BLaER1 treated with 17β-estradiol and CSF1 and Interleukin-3, amounts not matched to agents 10 nM and 100 nM (cell line): ENCODE data around the gene GUCD1.

ENCODE experiments used
- H3K27ac ChIP-seq, 11 experiments: shearing (Covaris generic); formaldehyde crosslinking; 2 replicates each; pipeline ENCODE4 v1.8.1; 2022
- H3K27me3 ChIP-seq, 11 experiments: shearing (Covaris generic); formaldehyde crosslinking; 2 replicates each; pipeline ENCODE4 v1.8.1; 2022
- H3K36me3 ChIP-seq, 11 experiments: shearing (Covaris generic); formaldehyde crosslinking; 2 replicates each; pipeline ENCODE4 v1.8.1; 2022
- H3K4me1 ChIP-seq, 10 experiments: shearing (Covaris generic); formaldehyde crosslinking; 2 replicates each; pipeline ENCODE4 v1.8.1; 2022
- H3K4me2 ChIP-seq, 11 experiments: shearing (Covaris generic); formaldehyde crosslinking; 2 replicates each; pipeline ENCODE4 v1.8.1; 2022
- H3K4me3 ChIP-seq, 10 experiments: shearing (Covaris generic); formaldehyde crosslinking; 2 replicates each; pipeline ENCODE4 v1.8.1; 2022
- H3K9ac ChIP-seq, 11 experiments: shearing (Covaris generic); formaldehyde crosslinking; 2 replicates each; pipeline ENCODE4 v1.8.1; 2022
- H3K9me3 ChIP-seq, 11 experiments: shearing (Covaris generic); formaldehyde crosslinking; replicated peaks in 1 of 11; 2 replicates each; pipeline ENCODE4 v1.8.1; 2022
- H4K20me1 ChIP-seq, 11 experiments: shearing (Covaris generic); formaldehyde crosslinking; 2 replicates each; pipeline ENCODE4 v1.8.1; 2022
- Cebpa-rat ChIP-seq, 11 experiments: shearing (Covaris generic); IDR thresholded peaks; 2 replicates each; pipeline ENCODE4 v1.8.1; 2022

The GUCD1 gene

GRCh38 chr22:24550028-24550901 is 4.7 kb downstream of the GUCD1 start:
- Histone ChIP-seq H3K4me1 (peaks cover 34 to 54% (median 42%) of the 10 kb centered on the region in 10 experiments), H3K9me3 (no peaks in the 10 kb centered on the region), H3K36me3 (peaks cover 49 to 74% (median 67%) of the 10 kb centered on the region in 11 experiments), H3K9ac (peak overlapping the region in 5 of 11 experiments; percentile 12 to 41 (median 27); a peak in 7 of 22 replicates), H3K27me3 (no peaks in the 10 kb centered on the region), H3K4me2 (peak overlapping the region in 6 of 11 experiments; percentile 7 to 71 (median 36); a peak in 9 of 22 replicates), H4K20me1 (peaks cover 69 to 89% (median 85%) of the 10 kb centered on the region in 11 experiments; a peak in 21 of 22 replicates), H3K27ac (peak overlapping the region in 4 of 11 experiments; percentile 9 to 39 (median 29); a peak in 4 of 22 replicates), H3K4me3 (no peak overlapping the region)
- TF ChIP-seq Cebpa-rat (IDR thresholded peaks at IDR 0.05) = no peak

GRCh38 chr22:24548812-24549211 is 6.1 kb downstream of the GUCD1 start:
- peaks cover 65 to 95% (median 79%) of the 10 kb centered on the region in 11 experiments; a peak in 21 of 22 replicates for H4K20me1 ChIP-seq
- no peak overlapping the region; a peak in 1 of 22 replicates for H3K27ac ChIP-seq
- H3K9ac ChIP-seq = no peak overlapping the region; a peak in 1 of 22 replicates
- no peaks in the 10 kb centered on the region for H3K9me3 ChIP-seq
- peaks cover 30 to 49% (median 38%) of the 10 kb centered on the region in 10 experiments for H3K4me1 ChIP-seq
- no peaks in the 10 kb centered on the region for H3K27me3 ChIP-seq
- H3K4me2 ChIP-seq = no peak overlapping the region
- TF ChIP-seq Cebpa-rat (IDR thresholded peaks at IDR 0.05) = no peak
- H3K36me3 ChIP-seq = peaks cover 64 to 88% (median 82%) of the 10 kb centered on the region in 11 experiments
- no peak overlapping the region for H3K4me3 ChIP-seq

- Histone ChIP-seq H3K9ac (peak overlapping the region in 1 of 11 experiments; percentile 57; a peak in 2 of 22 replicates), H3K4me3 (no peak overlapping the region), H4K20me1 (peaks cover 27 to 82% (median 48%) of the 10 kb centered on the region in 11 experiments; a peak in 20 of 22 replicates), H3K9me3 (no peaks in the 10 kb centered on the region), H3K27me3 (no peaks in the 10 kb centered on the region), H3K36me3 (peaks cover 89 to 100% (median 95%) of the 10 kb centered on the region in 11 experiments), H3K4me1 (peaks cover 17 to 49% (median 29%) of the 10 kb centered on the region in 10 experiments; a peak in 19 of 20 replicates), H3K27ac (peak overlapping the region in 3 of 11 experiments; percentile 73 to 75 (median 74); a peak in 7 of 22 replicates), H3K4me2 (peak overlapping the region in 1 of 11 experiments; percentile 79; a peak in 1 of 22 replicates)
- TF ChIP-seq Cebpa-rat (IDR thresholded peaks at IDR 0.05) = no peak
Observed at GRCh38 chr22:24543679-24544243, 11.2 kb downstream of the GUCD1 start.

GRCh38 chr22:24543185-24543601 is 11.7 kb downstream of the GUCD1 start:
- Histone ChIP-seq H3K27ac (peak overlapping the region in 7 of 11 experiments; percentile 65 to 75 (median 69); a peak in 14 of 22 replicates), H3K4me3 (no peak overlapping the region), H3K36me3 (peaks cover 83 to 100% (median 93%) of the 10 kb centered on the region in 11 experiments), H3K9me3 (no peaks in the 10 kb centered on the region), H4K20me1 (peaks cover 22 to 77% (median 42%) of the 10 kb centered on the region in 11 experiments; a peak in 18 of 22 replicates), H3K4me2 (peak overlapping the region in 7 of 11 experiments; percentile 48 to 91 (median 82); a peak in 11 of 22 replicates), H3K27me3 (no peaks in the 10 kb centered on the region), H3K4me1 (peaks cover 20 to 53% (median 31%) of the 10 kb centered on the region in 10 experiments; a peak in 19 of 20 replicates), H3K9ac (peak overlapping the region in 6 of 11 experiments; percentile 1 to 57 (median 19); a peak in 5 of 22 replicates)
- no peak for TF ChIP-seq Cebpa-rat (IDR thresholded peaks at IDR 0.05)

- Histone ChIP-seq H3K27me3 (no peaks in the 10 kb centered on the region), H3K27ac (peak overlapping the region in 9 of 11 experiments; percentile 53 to 75 (median 68); a peak in 17 of 22 replicates), H3K9me3 (no peaks in the 10 kb centered on the region), H3K4me1 (peaks cover 20 to 53% (median 31%) of the 10 kb centered on the region in 10 experiments; a peak in 19 of 20 replicates), H3K4me2 (peak overlapping the region; percentile 21 to 91 (median 77); a peak in 20 of 22 replicates), H3K9ac (peak overlapping the region in 10 of 11 experiments; percentile 1 to 62 (median 56); a peak in 16 of 22 replicates), H4K20me1 (peaks cover 16 to 71% (median 37%) of the 10 kb centered on the region in 11 experiments; a peak in 17 of 22 replicates), H3K36me3 (peaks cover 78 to 100% (median 91%) of the 10 kb centered on the region in 11 experiments), H3K4me3 (peak overlapping the region in 2 of 10 experiments; percentile 34 to 45; a peak in 3 of 20 replicates)
- TF ChIP-seq Cebpa-rat (IDR thresholded peaks at IDR 0.05) = no peak
Observed at GRCh38 chr22:24542641-24543040, 12.3 kb downstream of the GUCD1 start.

GRCh38 chr22:24541681-24542515 is 13.0 kb downstream of the GUCD1 start:
- TF ChIP-seq Cebpa-rat (IDR thresholded peaks at IDR 0.05) = no peak
- peak overlapping the region in 10 of 11 experiments; percentile 18 to 62 (median 56); a peak in 17 of 22 replicates for H3K9ac ChIP-seq
- H3K4me2 ChIP-seq = peak overlapping the region; percentile 21 to 91 (median 77); a peak in 21 of 22 replicates
- peak overlapping the region in 9 of 11 experiments; percentile 53 to 75 (median 68); a peak in 18 of 22 replicates for H3K27ac ChIP-seq
- peaks cover 9 to 64% (median 30%) of the 10 kb centered on the region in 11 experiments; a peak in 16 of 22 replicates for H4K20me1 ChIP-seq
- H3K27me3 ChIP-seq = no peaks in the 10 kb centered on the region
- no peaks in the 10 kb centered on the region for H3K9me3 ChIP-seq
- H3K4me1 ChIP-seq = peaks cover 20 to 53% (median 31%) of the 10 kb centered on the region in 10 experiments; a peak in 19 of 20 replicates
- peak overlapping the region in 2 of 10 experiments; percentile 34 to 45; a peak in 6 of 20 replicates for H3K4me3 ChIP-seq
- H3K36me3 ChIP-seq = peaks cover 70 to 99% (median 84%) of the 10 kb centered on the region in 11 experiments

- Histone ChIP-seq H3K4me3 (no peak overlapping the region), H3K27me3 (no peaks in the 10 kb centered on the region), H3K27ac (peak overlapping the region in 3 of 11 experiments; percentile 68 to 74 (median 73); a peak in 4 of 22 replicates), H3K9ac (no peak overlapping the region), H3K36me3 (peaks cover 60 to 99% (median 72%) of the 10 kb centered on the region in 11 experiments), H3K4me1 (peaks cover 20 to 53% (median 31%) of the 10 kb centered on the region in 10 experiments; a peak in 19 of 20 replicates), H3K9me3 (no peaks in the 10 kb centered on the region), H3K4me2 (peak overlapping the region in 3 of 11 experiments; percentile 82 to 91 (median 90); a peak in 4 of 22 replicates), H4K20me1 (peaks cover 4 to 55% (median 23%) of the 10 kb centered on the region in 11 experiments; a peak in 15 of 22 replicates)
- TF ChIP-seq Cebpa-rat (IDR thresholded peaks at IDR 0.05) = no peak
Observed at GRCh38 chr22:24540470-24540869, 14.5 kb downstream of the GUCD1 start.
